SIG-M5 treated with dmso at 0.1 percent for 504 hours (cell line): ENCODE measurements around the gene SBF2.

ENCODE experiments used
- DNase-seq: peaks from one replicate; lab custom pipeline; 2025; ENCODE audit not compliant: unreplicated experiment; lab: John Stamatoyannopoulos, UW

SBF2 gene

DNA sequence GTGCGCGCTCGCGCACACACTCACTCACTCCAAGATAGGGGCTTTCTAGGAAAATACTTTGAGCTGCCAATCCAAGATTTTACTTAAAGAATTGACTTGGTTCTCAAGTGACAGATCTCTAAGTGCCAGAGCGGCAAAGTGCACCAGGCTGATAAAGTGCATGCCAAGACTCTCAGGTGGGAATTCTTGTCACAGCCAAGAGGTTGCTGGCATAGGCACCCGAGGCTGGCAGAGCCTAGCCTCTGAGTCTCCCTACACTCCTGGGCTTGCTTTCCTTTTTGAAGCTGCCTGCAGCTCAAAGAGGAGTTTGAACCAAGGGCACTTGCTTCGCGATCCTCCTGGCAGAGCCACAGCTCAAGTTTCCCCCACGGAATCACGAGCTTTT, 8.3 kb upstream of the SBF2 start:
- no peak for DNase-seq

DNA sequence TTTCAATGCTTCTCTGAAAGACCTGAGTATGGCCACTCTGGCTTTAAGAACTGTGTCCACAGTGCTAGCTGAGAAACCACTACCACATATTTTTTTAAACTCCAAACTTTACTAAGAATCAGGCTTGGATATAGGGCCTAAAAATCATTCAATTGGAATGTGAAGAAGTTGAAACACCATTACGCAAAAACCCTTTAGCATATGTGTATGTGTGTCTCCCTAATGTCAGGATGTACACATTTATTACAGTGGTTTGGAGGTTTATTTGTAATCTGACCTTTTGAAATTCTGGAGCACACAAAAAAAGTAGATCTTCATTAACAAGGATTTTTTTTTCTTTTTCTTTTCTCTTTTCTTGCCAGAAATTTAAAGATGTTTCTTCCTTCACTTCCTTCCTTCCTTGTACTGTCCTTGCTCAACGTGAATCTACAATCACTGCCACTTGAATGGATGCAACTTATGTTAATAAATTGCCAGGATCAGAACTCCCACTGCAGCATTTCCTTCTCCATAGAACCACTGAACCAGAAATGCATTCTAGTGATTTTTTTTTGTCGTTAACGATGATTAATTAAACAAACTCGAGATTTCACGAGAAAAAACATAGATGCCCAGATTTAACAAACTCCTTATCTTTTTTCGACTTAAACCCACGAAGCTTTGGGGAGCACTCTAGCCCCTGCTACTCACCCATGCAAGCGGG, 7.8 kb upstream of the SBF2 start:
- no peak for DNase-seq

DNA sequence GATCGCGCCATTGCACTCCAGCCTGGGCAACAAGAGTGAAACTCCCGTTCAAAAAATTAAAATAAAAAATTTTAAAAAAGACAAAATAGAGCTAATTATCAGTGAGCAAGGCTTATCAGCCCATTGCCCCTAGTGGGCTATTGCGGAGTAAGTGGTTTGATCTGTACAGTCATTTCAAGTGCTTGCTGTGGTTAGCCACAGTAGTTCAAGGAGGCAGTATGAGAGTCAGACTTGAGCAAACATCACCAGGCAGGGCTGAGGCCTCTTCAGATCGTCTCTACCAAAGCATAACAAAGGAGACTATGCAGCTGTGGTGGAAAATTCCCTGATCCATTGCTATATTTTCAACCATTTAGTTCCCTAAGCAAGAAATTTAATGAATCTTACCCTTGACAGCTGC, 4.3 kb upstream of the SBF2 start:
- DNase-seq: peak; percentile 83

DNA sequence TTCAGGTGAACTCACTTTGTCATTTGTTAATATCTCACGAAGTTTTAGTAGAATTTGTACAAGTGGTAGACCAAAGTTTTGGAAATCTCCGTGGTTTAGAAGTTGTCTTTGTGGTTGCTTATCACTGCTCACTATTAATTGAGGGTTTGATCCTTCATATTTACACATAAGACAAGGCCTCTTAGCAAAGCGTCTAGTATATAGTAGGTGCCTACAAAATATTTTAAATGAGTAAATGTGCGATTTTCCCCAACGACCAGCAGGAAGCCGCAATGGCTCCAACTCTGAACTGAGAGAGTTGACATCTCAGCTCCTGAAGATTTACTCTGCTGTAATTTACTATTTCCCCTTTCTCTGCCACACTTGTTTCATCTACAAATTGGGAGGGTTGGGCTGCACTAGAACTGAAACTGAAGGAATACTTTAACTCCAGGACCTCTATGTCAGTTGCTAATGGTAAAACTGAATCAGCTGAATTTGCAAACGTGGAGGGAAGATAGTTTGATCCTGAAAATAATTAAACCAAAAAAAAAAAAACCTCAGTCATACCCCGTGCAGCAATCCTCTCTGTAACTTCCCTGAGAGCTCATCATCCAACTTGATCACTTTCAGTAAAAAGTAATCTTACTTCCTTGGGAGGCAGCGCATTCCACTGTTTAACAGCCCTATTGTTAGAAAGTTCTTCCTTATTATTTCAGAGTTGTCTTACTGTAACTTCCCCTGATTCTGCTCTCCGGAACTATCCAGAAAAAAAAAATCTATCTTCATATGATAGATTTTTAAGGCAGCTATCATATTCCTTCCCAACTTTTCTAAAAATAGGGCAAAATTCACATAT, 1.3 kb upstream of the SBF2 start:
- peak; percentile 65 for DNase-seq

DNA sequence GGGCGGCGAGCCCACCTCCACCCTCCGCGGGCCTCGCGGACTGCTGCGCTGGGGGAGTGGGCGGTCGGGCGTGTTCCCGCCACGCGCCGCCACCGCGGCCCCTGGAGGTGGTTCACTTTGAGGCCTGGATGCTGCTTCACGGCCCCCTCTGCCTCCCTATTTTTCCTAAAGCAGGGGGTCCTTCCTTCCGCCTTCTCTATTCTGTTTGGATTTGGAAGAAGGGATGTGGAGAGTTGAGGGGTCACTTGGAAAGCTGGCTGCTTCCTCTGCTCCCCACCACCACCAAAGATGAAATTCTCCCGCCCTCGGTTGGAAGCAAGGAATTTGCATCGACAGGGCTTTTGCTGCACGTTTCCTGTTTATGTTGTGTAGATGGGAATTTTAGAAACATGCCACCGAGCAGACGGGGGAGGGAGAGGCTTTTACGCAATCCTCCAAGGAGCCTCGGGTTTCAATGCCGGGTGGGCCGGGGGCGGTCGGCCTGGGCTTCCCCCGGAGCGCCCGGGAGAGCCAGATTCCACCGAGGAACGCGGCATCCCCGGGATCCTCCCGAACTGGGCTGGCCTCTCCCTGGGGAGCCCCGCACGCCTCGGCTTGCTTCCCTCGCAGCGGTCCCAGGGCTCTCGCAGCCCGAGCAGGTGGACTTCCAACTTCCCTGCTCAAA, 403 bp upstream of the SBF2 start:
- no peak for DNase-seq

DNA sequence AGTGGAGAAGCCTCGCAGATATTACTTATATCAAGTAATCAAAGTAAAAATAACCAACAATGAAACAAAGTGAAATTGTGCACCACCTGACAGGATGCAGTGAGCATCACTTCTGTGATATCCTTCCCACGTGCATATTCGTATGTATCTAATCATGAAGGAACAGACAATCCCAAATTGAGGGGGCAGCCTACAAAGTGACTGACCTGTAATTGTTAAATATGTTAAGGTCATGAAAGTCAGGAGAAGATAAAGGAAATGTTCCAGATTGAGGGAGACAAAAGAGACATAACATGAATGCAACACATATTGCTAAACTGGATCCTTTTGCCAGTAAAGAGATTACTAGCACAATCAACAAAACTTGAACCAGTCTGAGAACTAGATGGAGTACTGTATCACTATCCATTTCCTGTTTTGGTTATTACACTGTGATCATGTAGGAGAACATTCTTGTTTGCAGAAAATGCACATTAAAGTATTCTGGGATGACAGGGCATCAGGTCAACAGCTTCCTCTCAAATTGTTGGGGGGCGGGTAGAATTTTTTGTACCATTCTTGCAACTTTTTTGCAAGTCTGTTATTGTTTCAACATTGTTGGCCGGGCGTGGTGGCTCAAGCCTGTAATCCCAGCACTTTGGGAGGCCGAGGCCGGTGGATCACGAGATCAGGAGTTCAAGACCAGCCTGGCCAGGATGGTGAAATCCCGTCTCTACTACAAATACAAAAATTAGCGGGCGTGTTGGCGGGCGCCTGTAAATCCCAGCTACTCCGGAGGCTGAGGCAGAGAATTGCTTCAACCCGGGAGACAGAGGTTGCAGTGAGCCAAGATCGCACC, 2.0 kb downstream of the SBF2 start:
- no peak for DNase-seq

DNA sequence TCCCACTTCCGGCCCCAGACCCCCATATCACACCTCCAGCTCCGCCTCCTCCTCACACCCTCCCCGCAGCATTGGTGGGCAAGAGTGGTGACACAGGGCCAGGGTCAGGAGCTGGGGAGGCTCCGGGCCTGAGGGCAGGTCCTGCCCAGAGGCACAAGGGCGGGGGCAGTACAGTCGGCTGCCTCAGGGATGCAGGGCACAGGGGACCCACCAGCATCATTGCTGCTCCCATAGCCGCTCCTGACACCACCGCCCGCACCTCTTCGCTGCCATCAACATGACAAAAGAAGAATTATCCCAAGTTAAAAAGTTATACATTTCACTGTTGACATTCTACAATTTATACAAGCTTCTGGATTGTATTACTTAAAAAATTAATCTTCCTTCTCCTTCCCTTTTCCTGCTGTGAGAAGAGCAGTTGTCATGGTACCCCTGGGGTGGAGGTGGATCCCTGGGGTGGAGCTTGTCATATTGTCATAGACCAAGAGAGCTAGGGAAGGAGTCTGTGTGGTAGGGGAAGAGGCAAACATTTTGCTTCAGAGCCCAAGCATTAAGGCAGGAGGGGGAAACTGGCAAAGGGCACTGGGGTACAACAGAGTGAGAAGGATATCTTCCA, 4.1 kb downstream of the SBF2 start:
- DNase-seq: no peak

DNA sequence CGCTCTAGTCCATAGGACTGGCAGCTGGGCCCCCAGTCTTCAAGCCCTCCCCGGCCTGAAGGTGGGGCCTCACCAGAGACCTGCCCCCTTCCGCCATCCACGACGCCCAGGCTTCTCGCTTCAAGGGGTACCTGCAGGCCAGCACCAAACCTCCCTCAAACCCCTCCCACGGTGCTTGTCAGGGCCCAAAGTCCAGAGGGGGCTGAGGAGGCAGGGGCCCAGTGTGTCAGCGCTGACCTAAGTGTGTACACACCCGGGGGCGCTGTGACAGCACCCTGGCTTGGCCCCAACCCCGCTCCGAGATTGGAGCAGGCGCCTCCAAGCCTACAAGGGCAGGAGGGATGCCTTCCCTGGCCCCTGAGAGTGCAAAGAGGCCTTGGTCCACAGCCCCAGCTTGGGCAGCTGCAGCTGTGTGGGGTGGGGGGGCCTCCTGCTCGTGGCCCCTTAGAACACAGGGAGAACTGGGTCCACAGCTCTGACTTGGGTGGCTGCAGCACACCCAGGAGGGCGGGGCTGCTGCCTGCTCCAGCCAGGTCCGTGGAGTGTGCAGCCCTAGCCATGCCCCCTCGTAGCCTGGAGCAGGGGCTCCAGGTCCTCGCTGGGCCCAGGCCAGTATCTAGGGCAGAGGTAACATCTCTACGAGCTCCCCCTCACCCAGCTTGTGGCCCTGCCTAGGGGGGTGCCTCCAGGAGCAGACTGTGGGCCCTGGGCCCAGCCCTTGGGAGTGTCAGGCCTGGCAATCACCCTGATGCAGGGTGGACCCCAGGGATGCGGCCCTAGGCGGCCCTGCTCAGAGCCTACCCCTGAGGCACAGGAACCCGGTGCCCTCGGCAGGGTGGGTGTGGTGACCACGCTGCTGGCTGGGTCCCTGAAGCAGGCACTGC, 4.9 kb downstream of the SBF2 start:
- no peak for DNase-seq

DNA sequence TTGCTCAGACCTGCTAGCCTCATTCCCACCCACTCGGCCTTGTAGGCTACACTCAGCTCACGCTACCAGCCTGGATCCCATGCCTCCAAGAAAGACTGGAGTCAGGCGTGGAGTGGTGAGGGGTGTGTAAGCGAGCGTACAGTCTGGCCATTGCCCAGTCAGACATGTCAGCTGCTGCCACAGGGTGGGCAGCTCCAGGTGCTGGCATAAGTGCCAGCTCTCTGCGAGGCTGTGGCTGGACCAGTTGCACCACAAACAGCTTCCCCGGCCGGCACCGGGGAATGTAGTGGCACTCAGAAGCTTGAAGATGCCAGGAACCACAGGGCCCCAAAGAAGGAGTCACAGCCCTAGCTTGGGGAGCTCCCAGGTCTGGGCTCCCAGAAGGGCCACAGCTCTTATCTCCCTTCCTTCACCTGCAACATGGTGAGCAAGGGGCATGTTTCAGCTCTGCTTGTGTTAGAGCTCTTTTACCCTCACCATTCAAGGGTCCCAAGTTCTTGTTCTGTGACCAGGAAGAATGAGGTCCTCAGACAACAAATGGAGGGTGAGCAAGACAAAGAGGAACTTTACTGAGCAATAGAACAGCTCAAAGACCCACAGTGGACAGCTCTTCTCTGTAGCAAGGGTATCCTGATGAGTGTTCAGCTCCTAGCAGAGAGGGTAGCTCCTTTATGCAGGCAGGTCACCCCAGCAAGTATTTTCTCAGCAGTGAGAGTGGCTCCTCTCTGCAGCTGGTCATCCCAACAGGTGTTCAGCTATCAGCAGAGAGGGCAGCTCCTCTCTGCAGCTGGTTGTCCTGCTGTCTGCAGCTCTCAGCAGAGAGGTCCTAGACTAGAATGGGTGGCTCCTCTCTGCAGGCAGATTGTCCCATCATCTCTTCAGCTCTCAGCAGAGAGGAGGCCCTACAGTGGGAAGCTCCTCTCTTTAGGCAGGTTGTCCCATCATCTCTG, 6.0 kb downstream of the SBF2 start:
- no peak for DNase-seq

DNA sequence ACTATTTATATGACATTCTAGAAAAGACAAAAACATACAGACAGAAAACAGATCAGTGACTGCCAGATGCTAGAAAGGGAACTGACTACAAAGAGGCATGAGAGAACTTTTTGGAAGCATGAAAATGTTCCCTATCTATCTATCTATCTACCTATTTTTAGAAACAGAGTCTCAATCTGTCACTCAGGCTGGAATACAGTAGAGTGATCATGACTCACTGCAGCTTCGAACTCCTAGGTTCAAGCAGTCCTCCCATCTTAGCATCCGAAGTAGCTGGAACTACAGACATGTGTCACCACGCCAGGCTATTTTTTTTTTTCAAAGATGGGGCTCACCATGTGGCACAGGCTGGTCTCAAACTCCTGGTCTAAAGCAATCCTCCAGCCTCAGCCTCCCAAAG, 6.9 kb downstream of the SBF2 start:
- DNase-seq: no peak

DNA sequence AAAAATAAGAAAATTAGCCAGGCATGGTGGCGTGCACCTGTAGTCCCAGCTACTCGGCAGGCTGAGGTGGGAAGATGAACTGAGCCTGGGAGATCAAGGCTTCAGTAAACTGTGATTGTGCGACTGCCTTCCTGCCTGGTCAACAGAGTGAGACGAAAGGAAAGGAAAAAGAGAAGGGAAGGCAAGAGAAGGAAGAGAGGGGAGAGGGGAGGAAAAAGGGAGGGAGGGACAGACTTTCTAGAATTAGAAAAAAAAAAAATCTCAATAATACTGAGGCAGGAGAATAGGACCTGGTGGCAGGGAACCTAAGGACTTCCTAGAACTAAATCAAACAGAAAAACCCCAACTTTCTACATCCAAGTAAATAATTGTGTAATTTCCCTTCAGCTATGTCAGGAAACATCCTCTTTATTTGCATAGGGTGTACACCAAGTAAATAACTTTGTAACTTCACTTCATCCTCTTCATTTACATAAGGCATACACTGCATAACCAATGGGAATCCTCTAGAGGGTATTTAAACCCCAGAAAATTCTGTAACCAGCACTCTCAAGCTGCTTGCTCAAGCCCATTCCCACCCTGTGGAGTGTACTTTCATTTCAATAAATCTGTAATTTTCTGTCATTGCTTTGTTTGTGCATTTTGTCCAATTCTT, 8.7 kb downstream of the SBF2 start:
- peak; percentile 37 for DNase-seq

DNA sequence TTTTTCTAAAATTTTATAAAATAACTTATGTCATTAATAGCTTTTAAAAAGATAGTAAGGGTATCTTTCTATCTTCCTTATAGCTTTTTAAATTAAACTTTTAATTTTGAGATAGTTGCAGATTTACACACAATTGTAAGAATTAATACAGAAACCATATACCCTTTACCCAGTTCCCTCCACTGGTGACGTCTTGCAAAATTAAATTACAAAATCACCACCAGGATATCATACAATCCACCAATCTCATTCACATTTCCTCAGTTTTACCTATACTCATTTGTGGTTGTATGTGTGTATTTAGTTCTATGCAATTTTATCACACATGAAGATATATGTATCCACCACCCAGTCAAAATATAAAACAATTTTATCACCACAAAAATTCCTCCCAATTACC, 10.0 kb downstream of the SBF2 start:
- no peak for DNase-seq

DNA sequence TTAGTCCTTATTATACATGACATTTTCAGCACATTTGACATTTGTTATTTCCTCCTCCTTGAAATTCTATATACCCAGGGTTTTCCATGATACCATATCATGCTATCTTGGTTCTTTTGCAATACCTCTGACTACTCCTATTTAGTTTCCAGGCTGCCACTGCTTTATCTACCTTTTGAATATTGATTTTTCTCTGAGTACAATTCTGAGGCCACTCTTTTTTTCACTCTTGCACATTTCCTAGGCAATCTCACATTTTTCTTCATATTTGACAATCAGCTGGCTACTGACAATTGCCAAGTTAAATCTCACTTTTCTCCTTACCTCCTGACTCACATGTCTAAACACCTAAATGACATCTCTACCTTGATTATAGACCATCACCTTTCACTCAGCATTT, 11.9 kb downstream of the SBF2 start:
- DNase-seq: no peak

DNA sequence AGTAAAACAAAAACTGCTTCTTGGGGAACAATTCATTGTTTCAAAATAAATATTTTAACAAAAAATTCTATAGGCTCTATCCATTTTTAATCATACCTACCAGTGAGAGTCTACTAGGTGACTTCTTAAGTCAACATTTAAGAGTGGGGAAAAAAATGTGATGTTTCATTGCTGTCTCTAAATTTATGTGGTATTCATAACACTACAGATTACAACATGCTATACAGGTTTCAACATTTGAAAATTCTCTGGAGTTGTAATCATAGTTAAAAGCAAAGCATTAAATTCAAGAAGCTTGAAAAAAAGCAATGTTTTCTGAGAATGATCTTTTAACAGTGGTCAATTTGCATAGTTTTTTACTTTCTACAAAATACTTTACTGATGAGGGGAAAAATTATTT, 18.3 kb downstream of the SBF2 start:
- no peak for DNase-seq

DNA sequence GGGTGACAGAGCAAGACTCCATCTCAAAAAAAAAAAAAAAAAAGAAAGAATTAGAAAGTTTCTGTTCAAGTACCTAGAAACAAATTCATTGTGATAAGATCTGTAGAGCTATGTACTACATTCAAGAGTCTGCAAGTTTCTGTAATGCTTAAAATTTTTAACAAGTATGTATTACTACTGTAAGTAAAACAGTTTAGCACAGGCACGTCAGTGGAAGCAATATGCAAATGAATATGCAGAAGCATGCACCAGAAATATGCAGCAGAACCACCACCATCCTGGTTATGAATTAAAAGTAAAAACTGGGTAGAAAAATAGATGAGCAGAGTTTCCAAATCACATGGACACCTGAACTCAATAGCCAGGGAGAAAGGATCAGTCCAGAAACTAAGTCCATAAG, 19.3 kb downstream of the SBF2 start:
- DNase-seq: no peak

DNA sequence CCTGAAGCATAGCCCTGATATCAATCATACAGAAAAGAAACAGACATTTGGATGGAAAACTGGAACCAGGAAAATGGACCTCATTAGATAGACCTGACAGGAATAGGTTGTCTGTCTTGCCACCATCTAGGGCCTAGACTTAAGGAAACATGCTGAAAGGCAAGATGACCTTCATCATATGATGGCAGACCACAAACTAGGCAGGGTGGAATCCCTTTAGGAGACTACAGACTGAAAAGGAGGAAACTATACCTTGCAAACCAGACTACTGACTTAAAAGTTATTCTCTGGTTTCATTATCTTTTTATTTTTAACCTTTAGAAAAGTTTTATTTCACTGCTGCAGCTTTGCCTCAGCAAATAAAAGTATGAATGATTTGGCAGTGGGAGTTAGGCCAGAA, 20.3 kb downstream of the SBF2 start:
- DNase-seq: no peak

DNA sequence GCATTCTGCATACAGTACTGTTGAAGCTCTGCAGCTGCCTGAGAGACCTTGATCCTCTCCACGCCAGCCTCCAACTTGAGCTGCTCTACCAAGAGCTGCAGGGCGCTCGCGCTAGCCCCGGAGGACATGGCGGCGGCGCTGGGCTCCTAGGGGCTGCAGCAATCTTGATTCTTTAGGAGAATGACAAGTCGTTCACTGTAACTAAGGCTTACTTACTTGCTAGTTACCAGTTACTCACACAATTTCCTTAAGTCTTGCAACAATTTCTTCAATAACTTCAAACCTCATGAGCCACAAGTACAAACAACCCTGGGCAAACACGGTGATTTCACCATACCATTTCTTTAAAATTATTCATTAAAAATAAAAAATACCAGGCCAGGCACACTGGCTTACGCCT, 21.9 kb downstream of the SBF2 start:
- DNase-seq: no peak
